Activated CD8-positive, alpha-beta memory T cell treated with anti-CD3 and anti-CD28 coated beads, Interleukin-2, amount 50 U/mL, for 24 hours (primary cell): Measurements from ENCODE around the gene C3orf52.

Experiments
- DNase-seq: peaks from one replicate; pipeline ENCODE4 v3.0.0-alpha.2; 2020; ENCODE audit errors: extremely low read depth

C3orf52 gene

GRCh38 chr3:112119962-112120836, 34.0 kb downstream of the C3orf52 start:
- no peak for DNase-seq

- DNase-seq = no peak
These were observed 35.7 kb downstream of the C3orf52 start for GRCh38 chr3:112121577-112122547.

GRCh38 chr3:112122870-112123269, 36.7 kb downstream of the C3orf52 start:
- no peak for DNase-seq

DNA sequence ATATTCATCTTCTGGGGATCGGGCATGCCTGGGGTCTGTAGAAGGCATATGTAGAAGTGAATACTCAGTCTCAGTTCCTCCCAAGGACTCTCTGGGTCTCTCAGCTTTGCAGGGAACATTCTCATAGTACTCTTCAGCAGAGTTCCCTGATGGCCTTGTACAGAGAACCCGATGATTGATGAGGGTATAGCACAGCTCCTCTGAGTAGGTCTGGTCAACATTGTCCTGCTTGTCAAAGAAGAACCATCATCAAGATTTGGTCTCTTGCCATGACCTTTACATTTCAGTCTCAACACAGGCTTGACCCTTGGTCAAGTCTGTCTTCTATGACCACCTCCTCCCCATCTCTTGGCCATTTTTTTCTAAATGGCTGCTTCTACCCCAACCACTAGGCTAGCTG, 37.4 kb downstream of the C3orf52 start:
- no peak for DNase-seq

- no peak for DNase-seq
These were observed 38.9 kb downstream of the C3orf52 start for GRCh38 chr3:112124907-112125607.

DNA sequence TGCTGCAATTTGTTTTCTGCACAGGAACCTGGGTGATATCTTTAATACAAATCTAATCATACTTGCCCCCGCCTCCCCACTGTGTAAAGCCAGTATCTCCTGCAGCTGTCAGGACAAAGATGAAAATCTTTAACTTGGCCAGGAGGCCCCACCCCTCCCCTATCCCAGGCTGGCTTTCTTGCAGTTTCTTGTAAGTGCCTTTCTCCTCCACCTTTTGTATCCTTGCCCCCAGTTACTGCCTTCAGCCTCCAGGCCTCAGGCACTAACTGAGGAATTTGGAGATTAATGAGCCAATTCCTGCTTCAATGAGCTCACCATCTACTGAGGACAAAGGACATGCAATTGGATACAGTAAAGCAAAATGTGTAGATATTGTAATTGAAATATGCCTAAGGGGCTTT, 40.3 kb downstream of the C3orf52 start:
- DNase-seq = no peak

- DNase-seq = no peak
These were observed 41.6 kb downstream of the C3orf52 start for GRCh38 chr3:112127522-112128494.

DNA sequence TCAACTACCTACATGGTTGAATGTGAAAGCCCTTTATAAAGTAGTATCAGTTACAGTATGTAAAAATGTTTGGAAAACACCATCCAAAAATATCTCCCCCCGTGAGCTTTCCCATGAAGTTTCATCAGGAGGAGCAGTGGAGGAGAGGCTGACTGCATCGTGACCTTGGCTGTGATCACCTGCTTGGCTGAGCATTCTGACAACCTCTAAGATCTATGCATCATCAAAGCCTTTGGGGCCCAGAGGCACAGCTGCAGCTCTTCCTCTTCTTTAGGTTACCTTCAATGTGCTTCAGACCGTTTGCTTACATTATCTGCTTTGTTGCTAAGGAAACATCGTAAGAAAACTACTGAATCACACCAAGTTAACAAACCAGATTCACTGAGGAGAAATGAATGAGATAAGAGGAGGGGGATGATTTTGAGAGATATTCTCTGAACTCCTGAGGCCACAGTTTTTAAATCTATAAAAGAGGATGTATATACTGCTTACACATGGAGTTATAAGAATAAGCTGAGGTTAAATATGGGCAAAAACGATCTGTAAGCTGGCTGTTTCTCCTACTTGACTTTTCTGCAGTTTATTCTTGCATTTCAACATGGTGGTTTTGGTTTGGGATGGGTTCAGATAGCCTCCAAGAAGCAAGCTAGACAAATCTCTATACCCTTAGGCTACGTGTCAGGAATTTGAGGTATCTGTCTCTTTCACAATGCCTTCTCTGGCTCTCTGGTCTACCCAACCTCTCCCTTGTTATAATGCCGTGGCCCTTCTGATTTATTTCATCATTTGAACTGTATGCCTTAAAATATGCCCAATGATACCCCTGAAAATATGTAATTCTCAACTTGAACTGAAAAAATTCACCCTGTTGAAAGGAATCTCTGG, 42.9 kb downstream of the C3orf52 start:
- DNase-seq = no peak

- DNase-seq = no peak
These were observed 43.9 kb downstream of the C3orf52 start for GRCh38 chr3:112129925-112130637.

DNA sequence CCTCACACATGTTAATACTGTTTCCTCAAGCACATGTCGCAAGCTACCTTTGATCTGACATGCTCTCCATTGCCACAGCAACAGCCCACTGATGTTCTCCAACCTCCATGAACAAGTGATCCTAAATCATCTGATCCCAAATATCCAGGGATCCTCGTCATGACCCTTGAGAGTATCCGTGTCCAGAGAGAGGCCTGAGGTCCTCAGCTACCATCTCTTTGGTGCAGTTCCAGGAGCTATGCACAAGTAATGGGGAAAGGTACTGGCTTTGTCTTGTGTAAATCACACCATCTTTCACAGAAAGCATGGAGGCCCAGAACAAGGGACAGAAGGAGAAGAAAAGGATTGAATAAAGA, 44.4 kb downstream of the C3orf52 start:
- no peak for DNase-seq

- DNase-seq = no peak
These were observed 44.9 kb downstream of the C3orf52 start for GRCh38 chr3:112131111-112131510.

- no peak for DNase-seq
These were observed 45.9 kb downstream of the C3orf52 start for GRCh38 chr3:112132088-112132487.

DNA sequence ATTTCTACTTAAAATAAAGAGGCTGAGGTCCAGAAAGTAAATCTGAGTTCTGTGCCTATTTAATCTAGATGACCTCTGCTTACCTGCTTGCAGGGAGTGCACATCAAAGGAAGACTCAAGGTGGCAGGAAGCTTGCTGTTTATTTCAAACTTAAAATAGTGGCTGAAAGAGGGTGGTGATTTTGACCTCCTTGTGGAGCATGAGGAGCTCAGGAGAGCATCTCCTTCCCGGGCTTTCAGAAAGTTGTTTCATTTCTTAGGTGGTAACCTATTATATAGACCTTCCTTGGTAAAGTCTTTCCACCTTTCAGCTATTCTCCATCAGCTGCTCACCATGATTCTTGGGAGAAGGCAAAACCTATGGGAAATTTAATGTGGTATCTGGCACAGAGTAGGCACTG, 46.4 kb downstream of the C3orf52 start:
- DNase-seq = no peak

DNA sequence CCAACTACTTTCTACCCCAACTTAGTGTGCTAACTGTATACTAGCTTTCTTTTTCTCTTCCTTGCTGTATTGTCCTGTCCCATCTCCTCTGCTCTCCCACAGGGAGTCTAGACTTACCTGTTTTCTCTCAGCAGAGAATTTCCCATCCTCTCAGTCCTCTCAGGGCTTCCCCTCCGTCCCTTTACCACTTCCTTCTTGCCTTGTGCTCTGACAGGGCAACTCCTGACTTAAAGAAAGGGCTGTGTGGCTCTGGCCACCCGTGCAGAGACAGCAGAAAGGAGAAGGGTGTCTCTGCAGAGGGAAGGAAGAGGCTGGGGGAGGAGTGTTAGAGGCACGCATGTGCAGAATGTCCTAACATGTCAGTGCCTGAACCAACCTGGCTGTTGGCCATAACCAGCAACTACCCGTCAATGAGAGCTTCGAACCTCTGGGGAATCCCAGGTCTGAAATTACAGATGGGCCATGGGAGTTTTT, 46.8 kb downstream of the C3orf52 start, which contains the start of gene GCSAM:
GCSAM (minus strand) TSS at position 274 of the 474 bp plus-strand sequence; CDS start at position 146, 128 bp downstream.
- peak; percentile 30 for DNase-seq

DNA sequence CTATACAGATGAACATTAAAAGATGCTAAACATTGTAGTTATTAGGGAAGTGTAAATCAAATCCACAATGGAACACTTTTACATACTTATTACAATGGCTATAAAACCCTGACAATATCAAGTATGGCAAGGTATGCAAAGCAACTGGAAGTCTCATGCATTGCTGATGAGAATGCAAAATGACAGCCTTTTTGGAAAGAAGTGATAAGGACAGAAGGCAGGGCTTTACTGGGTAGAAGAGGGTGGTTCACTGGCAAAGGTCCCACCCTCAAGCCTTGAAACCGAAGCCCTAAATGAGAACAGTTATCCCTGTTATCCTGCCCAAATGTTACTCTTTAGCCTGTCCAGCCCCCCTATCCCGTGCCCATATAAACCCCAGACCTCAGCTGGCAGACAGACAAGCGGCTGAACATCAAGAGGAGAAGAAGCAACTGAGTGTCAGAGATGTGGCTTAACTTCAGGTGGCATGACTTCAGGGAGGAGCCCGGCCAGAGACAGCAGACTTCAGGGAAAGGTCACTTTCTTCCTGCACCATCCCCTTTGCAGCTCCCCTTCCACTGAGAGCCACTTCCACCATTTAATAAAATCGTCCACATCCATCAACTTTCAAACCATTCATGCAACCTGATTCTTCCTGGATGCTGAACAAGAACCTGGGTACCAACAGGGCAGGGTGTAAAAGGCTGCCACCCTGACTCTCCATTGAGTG, 47.6 kb downstream of the C3orf52 start:
- DNase-seq = no peak

GRCh38 chr3:112134335-112135124, 48.3 kb downstream of the C3orf52 start:
- DNase-seq = no peak

GRCh38 chr3:112136046-112136445, 49.9 kb downstream of the C3orf52 start:
- no peak for DNase-seq
